Activated gamma-delta T cell (primary cell): Measurements from ENCODE around the gene GADD45B.
"Not testable (repeated sequence)": the region's sequence is repeated elsewhere in the genome, so short reads cannot be mapped to it uniquely, and the experiment has no call there.

ENCODE experiments used
- DNase-seq: peaks from one replicate; lab custom pipeline; 2025; lab: John Stamatoyannopoulos, UW

The GADD45B gene

GRCh38 chr19:2514981-2515518 lies 39.1 kb downstream of the GADD45B start:
- DNase-seq, result no peak

DNA sequence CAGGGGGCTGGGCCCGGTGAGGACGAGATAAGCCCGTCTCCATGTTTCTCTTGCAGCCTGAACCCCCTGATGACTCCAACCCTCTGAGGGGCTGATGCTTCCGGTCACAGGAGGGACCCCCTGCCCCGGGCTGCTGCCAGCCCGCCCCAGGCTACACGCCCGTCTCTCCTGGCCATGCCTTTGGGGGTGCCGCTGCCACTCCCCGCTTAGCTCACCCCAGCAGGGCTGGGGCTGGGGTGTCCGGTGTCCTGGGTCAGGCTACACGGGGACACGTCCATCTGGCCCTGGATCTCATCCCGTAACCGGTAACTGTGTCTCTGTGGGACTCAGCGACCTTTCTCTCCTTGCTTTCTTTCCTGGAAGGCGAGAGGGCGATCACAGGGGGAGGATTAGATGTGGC lies 40.8 kb downstream of the GADD45B start:
- no peak for DNase-seq

DNA sequence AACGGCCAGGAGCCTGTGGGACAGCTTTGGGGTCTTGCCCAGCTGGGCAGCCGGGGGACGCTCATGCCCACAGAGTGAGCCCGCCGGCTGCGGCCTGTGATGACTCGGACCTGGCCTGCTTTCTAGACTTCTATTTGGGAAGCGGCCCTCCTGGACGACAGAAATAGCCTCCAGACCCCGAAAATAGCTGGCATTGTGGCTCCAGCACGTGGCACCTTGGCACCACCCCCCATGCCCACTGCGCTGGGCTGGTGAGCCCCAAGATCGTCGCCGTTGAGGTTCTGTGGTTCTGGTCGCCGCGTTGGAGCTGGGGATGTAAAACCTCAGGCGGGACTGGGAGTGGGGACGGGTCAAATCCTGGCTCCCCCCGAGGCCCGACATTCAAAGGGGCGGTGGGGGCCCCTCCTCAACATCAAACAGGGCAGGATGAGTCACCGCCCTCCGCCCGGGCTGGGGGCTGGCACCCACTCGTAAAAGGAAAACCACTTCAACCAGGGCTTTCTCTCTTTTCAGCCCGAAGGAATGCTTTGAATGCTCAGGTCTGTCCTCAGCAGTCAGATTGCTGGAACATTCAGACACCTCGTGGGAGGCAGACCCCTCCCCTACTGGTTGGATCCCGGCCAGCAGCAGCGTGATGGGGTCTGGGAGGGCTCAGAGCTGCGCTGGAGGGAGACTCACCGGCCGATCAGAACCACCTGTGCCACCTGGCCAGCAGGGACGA lies 42.1 kb downstream of the GADD45B start:
- DNase-seq, result no peak

GRCh38 chr19:2518856-2519255 lies 42.9 kb downstream of the GADD45B start:
- not testable (repeated sequence) for DNase-seq

GRCh38 chr19:2519482-2519881 lies 43.6 kb downstream of the GADD45B start:
- no peak for DNase-seq

GRCh38 chr19:2523630-2524311 lies 47.8 kb downstream of the GADD45B start:
- DNase-seq, result no peak

GRCh38 chr19:2524361-2524839 lies 48.5 kb downstream of the GADD45B start:
- DNase-seq, result no peak

GRCh38 chr19:2524840-2525723 lies 49.2 kb downstream of the GADD45B start:
- no peak for DNase-seq

- no peak for DNase-seq
Measured at GRCh38 chr19:2527171-2527570, 51.2 kb downstream of the GADD45B start.

- no peak for DNase-seq
Measured at GRCh38 chr19:2527686-2528085, 51.8 kb downstream of the GADD45B start.
